ENCODE measurements around the gene NCAM1. TPM values are rescaled to one million over a fixed set of nuclear protein-coding genes. Genes with fewer than 3 reads are reported as not detected.

The NCAM1 gene
- total RNA-seq, 1 experiment from 2014 or later: 5.9 TPM

GRCh38 chr11:113324250-113324649 lies 363.0 kb downstream of the NCAM1 start:
- no peaks in the 10 kb centered on the region for H3K27me3 Mint-ChIP-seq (ENCODE audit: low read depth)
- H3K36me3 Mint-ChIP-seq: peaks cover 7% of the 10 kb centered on the region
- POLR2A ChIA-PET: no interaction called here
- no peak for DNase-seq (ENCODE audit: low spot score)
- H3K9me3 Mint-ChIP-seq: peaks cover 9% of the 10 kb centered on the region
- H3K4me1 Mint-ChIP-seq: peaks cover 4% of the 10 kb centered on the region; the same call in 1 of the 2 replicates
- no peak overlapping the region for H3K27ac Mint-ChIP-seq
- H3K4me3 Mint-ChIP-seq: no peak overlapping the region
- no peak for ATAC-seq
- no peak for TF ChIP-seq ZNF138 (CRISPR knock-in tag; conservative IDR thresholded peaks at IDR 0.05)
- TF ChIP-seq CBFB (CRISPR knock-in tag; IDR thresholded peaks at IDR 0.05; ENCODE audit: low read depth): no peak
- no peak for TF ChIP-seq FOXK1 (CRISPR knock-in tag; IDR thresholded peaks at IDR 0.05)
- TF ChIP-seq TEAD4 (CRISPR knock-in tag; IDR thresholded peaks at IDR 0.05): no peak
- TF ChIP-seq ARID4B (CRISPR knock-in tag; IDR thresholded peaks at IDR 0.05; ENCODE audit: borderline replicate concordance): no peak
- no peak for TF ChIP-seq E2F5 (CRISPR knock-in tag; IDR thresholded peaks at IDR 0.05)
- TF ChIP-seq PRRX2 (CRISPR knock-in tag; IDR thresholded peaks at IDR 0.05): no peak
- TF ChIP-seq ZNF425 (CRISPR knock-in tag; conservative IDR thresholded peaks at IDR 0.05): no peak
- TF ChIP-seq GTF2I (CRISPR knock-in tag; conservative IDR thresholded peaks at IDR 0.05): no peak
- no peak for TF ChIP-seq PRDM15 (CRISPR knock-in tag; IDR thresholded peaks at IDR 0.05)
- TF ChIP-seq ZNF512 (CRISPR knock-in tag; IDR thresholded peaks at IDR 0.05; ENCODE audit: borderline replicate concordance): no peak
- TF ChIP-seq NFATC4 (CRISPR knock-in tag; IDR thresholded peaks at IDR 0.05): no peak
- CTCF ChIA-PET: interaction anchor here (1.1 kb wide), 1 partner anchor 35 kb away, joined by 3 read pairs; no protein-coding TSS in a partner anchor
